Mesenteric fat pad (tissue), 1 donor: Measurements from ENCODE around the gene POLR3C. TPM values are rescaled to one million over a fixed set of nuclear protein-coding genes. Genes with fewer than 3 reads are reported as not detected.

ENCODE experiments used
- DNase-seq: peaks from one replicate; pipeline ENCODE4 v3.0.0-alpha.2; 2020; ENCODE audit warnings: low spot score
- total RNA-seq: library from RNA; stranded (reverse); fragmentation: NEBNext Ultra II Directional; extraction: Animal tissue kit (Norgen Biotek cat#: 25700); gene quantifications from one replicate; pipeline ENCODE4 v1.2.1, GENCODE V29; 2021
- donor health status: DM: yes; HTN: yes; CAD: no.

The POLR3C gene
- total RNA-seq, 1 donor from 2014 or later, result 26.6 TPM

DNA sequence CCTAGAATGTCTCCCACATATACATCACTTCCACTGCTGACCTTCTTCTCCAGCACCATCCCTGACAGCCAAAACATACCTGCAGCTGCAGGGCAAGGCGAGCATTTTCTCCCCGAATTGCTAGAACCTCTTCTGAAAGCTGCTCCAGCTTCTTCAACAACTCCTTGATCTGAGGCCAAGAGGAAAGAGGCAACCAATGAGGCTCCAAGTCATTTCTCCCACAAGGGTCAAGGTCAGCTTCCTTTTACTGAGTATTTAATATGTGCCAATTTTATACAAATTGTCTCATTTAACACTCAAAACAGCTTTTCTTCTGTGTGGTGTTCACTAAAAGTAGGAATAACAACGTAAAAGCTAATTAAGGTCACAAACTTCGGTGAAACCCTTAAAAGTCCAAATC, 44.2 kb downstream of the POLR3C start:
- peak; percentile 20 for DNase-seq

DNA sequence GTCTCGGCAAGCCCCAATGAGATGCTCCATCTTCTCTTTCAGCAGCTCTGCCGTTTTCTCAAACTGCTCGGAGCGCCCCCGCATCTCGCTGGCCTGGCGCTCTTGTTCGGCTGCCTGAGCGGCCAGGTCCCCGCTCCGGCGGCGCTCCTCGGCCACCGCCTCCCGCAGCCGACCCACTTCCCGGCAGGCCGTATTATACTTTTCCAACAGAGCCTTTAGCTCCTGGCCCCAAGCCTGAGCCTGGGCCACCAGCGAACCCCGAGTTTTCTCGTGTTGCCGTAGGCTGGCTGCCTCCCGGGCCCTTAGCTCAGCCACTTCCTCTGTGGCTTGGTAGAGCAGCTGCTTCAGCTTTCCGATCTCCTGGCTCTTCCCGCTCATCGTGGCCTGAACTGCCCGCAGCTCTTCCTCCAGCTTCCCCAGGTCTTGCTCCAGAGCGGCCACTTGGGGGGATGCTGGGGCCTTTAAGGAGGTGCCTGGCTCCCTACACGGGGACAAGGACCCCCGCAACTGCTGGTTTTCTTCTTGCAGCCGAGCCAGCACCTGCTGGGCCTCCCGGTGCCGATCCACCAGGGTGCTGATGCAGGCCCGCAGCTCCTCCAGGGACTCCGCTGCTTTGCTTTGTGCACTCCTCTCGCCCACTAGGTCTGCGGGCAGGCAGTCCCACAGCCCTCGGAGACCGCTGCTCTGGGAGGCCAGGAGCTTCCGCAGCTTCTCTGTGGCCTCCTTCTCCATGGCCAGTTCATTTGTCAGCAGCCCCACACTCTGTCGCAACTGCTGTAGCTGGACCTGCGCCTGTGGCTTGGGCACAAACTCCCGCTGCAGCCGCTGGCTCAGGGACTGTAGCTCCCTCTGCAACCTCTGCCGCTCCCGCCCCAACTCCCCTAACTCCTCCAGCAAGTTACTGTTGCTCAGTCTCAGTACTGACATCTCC, 48.3 kb downstream of the POLR3C start:
- DNase-seq, result no peak

DNA sequence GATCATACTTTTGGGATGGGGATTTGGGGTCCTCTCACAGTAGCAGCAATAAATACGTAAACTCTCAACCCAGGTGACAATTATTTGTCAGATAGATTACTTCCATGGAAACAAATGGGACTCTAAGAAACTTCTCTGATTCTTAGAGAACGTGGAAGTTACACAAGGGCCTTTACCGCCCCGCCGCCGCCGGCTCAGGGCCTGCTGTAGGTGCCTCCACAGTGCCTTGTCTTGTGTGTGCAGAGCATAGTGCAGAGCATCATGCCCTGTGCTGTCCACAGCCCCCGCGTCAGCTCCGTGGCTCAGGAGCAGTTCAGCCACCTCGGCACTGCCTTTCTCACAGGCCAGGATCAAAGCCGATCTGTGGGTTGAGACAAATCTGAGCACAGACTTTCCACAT, 50.6 kb downstream of the POLR3C start:
- no peak for DNase-seq

DNA sequence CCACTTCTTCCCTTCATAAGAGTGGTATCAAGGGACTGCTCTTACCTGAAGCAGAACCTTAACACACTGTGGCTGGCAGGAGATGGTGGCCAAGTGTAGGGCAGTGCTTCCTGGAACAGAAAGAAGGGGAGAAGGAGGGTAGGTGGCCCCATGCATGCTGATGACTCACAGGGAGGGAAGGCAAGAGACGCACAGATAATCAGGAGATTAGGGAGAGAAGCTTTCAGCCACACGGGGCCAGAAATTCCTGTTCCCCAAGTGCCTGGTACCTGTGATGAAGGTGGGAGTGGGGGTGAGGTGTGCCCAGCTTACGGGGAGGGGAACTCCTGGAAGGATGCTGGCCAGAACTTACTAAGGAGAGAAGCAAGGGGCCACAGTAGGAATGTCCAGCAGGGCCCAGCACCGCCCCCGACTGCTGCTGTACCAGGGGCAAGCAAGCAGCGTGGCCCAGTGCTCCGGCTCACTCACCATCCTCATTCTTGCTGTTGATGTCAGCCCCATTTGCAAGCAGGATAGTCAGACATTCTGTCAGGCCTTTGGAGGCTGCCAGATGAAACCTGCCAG, 54.0 kb downstream of the POLR3C start:
- DNase-seq, result no peak

DNA sequence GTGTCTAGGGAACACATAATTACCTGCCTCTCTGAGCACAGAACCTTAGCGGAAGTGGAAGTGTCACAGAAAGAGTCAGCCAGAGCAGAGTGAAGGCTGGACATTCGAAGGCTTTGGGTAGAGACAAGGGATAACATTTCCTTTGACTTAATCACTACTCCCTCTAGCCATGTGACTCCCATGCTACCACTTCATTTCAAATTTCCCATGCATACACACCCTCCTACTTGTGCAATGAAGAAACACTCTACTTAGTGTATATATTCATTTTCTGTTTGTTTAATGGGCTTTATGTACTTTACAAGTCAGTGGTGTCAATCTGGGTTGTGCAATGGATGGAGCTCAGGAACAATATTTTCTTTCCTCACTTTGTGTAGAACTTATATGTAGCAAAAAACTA, 54.7 kb downstream of the POLR3C start:
- DNase-seq, result no peak

DNA sequence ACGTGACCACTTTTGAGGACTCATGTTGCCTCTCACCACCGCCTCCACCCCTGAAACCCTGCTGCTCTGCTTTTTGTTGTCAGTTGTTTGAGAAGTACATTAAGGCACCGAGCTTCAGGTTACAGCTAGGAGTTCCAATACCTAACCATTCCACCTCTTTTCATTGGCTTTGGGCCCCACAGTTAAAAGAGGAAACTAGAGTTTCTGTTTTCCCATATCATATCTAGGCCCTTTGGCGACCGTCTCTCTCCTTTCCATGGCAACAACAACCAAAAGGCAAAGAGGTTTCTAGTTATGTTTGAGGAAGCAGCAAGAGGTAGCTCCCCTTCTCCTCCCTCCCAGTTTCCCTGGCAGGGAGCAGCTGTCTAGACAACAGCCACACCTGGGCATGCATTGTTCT, 55.8 kb downstream of the POLR3C start:
- DNase-seq, result no peak

DNA sequence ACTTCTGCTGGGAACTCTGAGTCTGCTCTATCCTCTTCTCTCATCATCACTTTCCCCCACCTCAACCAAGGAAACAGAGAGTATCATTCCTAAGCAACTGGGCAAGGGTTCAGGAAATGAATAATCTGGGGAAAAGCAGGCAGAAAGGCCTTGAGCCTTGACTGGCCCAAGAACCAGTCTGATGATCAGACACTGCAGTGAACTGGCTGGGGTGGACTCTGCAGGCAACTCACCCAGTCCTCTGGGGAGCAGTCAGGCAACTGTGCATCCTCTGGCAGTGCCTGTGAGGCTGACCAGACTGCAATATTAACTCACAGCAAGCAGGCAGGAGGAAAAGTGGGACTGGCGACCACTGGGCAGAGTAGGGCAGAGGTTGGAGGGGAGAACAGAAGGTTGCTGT, 60.7 kb downstream of the POLR3C start:
- DNase-seq, result no peak

DNA sequence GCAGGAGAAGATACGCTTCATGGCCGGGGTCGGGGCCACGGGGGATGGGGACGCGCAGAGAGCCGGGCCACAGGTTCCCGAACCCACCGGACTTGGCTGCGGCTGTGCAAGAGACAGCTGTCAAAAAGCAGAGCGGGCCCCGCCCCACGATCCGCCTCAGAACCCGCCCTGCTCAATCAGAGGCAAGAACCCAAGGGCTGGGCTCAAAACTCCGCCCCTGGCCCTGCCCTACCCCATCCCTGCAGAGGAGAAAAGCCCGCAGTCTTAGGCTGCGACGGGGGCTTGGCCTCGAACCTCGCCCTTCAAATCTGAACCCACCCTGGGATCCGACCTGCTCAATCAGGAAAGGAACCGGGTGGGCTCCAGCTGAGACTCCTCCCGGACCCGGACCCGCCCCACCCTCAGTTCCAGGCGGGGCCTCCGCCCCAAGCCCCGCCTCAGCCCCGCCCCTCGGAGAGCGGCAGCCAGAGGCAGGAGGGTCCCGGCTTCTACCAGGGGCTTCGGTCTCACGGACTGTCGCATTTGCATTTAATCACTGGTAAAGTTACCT, 61.8 kb downstream of the POLR3C start, which contains the start of gene ANKRD35:
TSS of gene ANKRD35 (minus strand) at position 129 of the 550 bp plus-strand sequence. CDS start at position 21, 108 bp downstream.
- peak; percentile 94 for DNase-seq

DNA sequence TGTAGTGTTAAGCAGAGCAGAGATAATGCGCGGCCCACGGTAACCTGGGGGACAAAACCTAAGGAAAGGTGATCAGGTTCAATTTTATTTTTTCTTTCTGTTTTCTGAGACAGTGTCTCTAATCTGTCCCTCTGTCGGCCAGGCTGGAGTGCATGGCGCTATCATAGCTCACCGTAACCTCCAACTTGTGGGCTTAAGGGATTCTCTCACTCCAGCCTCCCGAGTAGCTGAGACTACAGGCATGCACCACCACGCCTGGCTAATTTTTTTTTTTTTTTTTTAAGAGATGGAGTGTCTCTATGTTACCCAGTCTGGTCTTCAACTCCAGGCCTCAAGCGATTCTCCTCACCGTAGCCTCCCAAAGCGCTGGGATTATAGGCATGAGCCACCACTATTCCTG, 62.4 kb downstream of the POLR3C start:
- no peak for DNase-seq

DNA sequence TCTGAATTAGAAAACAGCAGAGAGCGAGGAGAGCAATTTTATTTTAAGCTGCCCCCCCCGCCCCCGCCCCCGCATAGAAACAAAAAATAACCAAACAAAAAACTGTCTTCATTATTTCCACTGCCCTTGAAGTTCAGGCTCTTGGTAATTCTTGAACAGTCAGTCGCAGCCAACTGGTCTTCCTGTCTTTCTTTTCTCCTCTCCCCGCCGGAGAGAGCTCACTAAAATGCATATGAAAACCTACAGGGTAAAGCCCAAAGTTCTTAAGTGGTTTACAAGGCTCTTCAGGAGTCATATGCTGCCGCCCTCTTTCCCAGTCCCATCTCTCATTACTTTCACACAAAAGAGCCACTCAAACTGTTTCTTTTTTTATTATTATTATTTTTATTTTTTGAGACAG, 62.8 kb downstream of the POLR3C start:
- no peak for DNase-seq

DNA sequence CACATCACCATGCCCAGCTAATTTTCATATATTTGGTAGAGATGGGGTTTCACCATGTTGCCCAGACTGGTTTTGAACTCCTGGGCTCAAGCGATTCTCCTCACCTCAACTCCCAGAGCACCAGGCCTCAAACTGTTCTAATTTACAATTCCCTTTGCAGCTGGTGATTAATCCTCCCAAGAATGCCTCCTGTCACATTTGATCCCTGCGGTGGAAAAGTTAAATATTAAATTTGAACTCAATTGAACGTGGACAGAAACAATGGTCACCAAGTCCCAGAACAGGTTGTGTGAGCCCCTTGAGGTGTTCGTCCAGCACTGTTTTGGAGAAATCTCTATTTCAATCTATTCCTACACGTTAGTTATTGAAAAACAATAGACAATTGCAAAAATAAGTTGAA, 63.6 kb downstream of the POLR3C start:
- DNase-seq, result no peak

DNA sequence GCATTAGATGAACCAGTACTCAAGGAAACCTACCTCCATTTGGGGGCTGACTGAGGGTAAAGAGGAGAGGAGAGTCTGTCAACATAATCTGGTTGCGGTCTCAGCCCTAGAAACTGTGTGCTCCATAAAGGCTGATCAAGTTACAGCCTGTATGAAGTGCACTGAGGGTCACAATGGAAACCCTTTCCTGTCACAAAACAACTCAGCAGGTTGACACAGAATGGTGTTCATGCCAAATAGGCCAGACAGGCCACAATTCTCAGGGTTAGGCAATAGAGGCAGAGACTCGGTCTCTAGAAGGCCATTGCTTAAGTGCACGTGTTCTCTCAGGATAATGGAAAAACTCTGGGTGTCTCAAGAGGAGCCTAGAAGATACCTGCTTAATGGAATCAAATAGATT, 65.7 kb downstream of the POLR3C start:
- no peak for DNase-seq

DNA sequence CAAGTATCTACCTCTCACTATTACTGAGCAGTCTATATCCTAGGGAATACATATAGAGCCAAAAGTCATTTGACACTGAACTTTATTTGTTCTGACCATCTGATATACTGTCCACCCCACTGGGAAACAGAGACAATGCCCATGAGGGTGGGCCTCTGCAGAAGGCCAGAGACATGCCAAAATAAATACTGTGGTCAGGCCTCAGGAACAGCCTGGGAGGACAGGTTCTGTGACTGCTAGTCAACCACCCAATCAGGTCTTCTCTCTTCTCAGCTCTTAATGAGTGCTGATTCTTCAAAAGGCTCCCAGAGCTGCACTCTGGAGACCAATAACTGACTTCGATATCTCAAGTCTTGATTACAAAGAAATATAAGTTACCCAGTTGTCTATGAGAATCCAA, 67.1 kb downstream of the POLR3C start:
- no peak for DNase-seq

DNA sequence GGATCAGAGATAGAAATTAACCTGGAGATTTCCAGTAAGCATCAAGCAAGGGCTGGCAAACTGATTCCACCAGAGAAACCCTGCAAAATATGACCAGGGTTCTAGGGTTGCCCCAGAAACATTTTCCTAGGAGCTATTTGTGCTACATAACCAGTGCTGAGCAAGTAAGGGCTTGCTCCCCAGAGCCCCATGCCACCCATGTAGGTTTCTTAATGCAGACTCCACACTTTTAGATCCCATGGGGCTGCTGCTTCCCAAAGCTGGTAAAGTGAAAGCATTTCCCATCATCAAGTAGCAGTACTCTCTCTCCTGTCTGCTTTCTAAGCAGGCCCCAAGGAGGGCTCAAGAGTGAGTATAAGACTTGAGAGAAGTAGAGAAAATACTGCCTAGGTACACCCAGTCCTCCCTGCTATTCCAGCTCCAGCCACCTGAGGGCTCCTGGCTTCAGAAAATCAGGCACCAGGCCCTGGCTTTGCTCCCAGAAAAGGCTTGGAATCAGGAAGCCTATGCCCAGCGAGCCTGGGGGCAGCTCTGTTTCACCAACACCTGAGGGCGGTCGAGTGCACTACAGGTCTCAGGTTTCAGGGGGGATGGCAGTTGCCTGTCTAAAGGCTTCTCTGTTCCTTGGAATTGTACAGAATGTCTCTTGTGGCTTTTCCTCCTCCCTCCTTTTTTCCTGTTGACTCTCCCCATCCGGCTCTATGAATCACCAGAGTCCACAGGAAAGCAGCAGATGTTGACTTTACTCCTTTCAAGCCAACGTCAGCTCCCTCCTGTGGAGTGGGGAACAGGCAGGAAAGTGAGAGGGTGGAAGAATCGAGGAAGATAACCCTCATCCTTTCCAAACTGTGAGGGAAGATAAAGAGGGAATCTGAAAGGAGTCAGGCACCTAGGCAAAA, 67.8 kb downstream of the POLR3C start:
- DNase-seq, result peak; percentile 94

DNA sequence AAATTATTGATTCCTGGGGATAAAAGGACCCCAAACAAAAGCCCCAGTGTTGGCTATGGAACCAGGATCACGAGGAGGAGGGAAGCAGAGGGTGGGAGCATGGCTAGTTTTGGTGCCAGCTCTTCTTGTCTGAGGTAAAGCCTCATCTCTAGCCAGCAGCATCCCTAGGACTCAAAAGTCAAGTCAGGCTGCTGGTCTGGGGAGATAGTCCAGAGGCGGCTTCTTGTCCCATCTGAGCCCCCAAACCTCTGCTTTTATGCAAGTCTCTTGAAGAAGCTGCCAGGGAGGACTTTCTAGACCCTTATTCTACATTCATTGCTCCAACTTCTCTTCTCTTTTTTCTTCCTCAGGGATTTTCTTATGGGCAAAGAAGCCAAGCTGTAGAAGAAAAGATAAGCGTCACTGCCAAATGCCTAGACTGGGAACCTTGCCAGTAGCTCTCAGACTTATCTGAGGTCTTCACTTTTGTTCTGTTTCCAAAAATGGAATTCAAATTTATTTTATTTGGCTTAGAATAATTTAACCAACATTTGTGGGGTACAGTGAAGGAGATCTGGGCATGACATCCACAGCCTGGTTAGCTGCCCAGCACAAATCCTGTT, 68.6 kb downstream of the POLR3C start:
- no peak for DNase-seq

DNA sequence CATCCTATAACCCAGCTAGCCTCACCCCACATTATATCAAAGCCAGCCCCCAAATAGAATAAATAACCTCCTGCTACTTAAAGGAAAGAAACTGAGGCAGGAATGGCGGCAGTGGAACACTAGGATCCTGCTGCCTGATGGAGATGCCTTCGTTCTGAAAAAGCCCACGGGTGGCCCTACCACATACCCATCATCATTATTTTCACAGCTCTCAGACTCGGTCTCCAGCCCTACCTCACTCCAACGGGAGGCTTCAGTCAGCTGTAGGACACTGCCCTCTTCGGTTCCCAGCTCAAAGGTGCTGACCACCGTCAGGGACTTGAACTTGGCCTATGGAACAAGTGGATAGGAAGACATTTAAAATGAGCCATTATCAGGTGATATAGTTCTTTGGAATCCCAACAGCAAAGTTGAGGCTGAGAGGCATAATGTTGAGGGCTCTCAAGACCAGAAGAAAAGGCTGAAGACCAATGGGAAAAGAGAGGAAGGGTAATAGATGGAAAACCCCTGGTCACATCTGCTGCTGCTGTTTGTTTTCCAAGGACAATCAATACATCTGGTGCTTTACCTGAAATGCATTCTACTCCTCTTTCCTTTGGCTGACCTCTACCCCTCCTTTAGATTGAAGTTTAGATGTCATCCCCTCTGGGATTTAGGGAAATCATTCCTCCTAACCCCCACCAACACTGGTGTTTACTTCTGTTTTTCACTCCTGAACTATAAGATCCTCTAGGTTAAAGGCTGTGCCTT, 69.5 kb downstream of the POLR3C start:
- no peak for DNase-seq
